Muscle of back (tissue), 11 donors: Measurements from ENCODE around the gene ADPGK. TPM values are rescaled to one million over a fixed set of nuclear protein-coding genes. Genes with fewer than 3 reads are reported as not detected.

Source experiments
- DNase-seq, 3 donors: peaks; one replicate each; pipeline versions ENCODE4 v3.0.0 to v3.0.0-alpha.2; 2013
- polyA plus RNA-seq, 10 donors: library from polyadenylated mRNA; unstranded; fragments of 120-200 nt; gene quantifications; one replicate each; pipeline ENCODE4 v1.2.1, GENCODE V29; 2013; ENCODE audit not compliant: insufficient read length in 10 of 10

ADPGK gene
- polyA plus RNA-seq, 10 donors, result 27.7 to 48.0 (median 35.1) TPM

- no peak for DNase-seq
Observed at GRCh38 chr15:72793766-72794660, 10.5 kb upstream of the ADPGK start.

DNA sequence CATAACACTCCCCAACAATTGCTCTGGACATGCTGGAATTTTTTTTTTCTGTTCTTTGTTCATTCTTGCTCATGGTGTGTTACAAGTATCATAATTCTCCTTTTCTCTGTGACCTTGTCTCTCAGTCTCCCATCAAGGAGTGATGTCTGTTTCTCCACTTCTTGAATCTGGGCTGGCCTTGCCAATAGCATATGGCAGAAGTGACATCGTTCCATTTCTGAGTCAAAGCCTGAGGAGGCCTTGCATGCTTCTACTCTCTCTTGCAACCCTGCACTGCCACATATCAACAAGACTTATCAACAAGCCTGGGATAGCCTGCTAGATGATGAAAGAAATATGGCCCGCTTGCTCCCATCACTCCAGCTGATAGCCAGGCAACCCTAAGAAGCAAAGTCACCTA, 8.9 kb upstream of the ADPGK start:
- no peak for DNase-seq

GRCh38 chr15:72790302-72790910, 6.8 kb upstream of the ADPGK start:
- no peak for DNase-seq

DNA sequence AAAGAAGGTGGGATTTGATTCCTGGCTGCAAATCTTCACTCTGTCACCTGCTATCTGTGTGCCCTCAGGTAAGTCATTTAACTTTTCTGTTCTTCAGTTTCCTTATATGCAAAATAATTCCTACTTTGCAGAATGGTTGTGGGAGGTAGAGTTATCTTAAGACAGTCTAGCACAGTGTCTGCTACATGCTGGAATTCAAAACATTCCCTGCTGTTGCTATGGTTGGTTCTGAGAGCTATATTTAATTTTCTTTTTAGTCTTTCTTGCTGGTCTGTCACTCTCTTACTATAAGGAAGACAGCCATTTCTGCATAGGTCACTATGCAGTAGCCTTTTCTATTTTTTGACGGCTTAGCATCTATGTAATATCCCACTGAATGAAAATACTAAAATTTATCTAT, 4.0 kb upstream of the ADPGK start:
- DNase-seq, result no peak

- DNase-seq, result no peak
Observed at GRCh38 chr15:72786676-72787345, 3.3 kb upstream of the ADPGK start.

- no peak for DNase-seq
Observed at GRCh38 chr15:72786242-72786641, 2.7 kb upstream of the ADPGK start.

DNA sequence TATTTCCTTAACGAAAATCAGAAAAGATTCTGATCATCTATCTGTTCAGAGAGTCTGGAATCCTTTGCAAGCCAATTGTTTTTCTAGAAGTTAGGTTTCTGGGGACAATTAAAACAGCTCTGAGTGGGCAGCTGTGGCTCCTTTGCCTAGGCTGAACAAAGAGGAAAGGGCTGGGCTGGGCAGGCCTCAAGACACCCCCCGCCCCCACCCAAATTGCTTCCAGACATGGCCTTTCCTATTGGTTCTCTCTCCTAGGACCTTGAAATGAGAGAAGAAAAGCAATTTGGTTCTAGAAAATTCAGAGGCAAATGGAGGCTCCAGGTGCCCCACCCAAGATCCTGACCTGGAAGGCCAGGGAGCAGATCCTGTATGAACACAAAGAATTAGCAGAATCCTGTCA, 2.3 kb upstream of the ADPGK start:
- no peak for DNase-seq

DNA sequence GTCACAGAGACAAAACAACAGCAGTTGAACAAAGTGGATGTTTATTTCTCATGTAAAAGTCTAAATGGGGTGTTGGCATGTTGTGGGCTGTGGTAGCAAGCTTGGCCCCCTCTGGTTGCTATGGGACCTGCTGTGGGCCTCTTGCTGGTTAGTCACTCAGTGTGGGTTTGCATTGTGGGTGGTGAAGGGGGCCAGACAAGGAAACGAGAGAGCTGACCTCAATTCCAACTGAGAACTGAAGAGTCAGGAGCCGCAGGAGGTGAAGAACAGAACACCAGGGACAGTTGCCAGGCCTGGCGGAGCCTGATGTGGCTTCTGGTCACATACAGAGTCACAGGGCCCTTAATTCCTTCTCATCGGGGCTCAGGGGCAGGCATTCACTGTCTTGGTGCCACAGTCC, 1.9 kb upstream of the ADPGK start:
- DNase-seq, result peak in 1 of 3 donors; percentile 38

- DNase-seq, result no peak
Observed at GRCh38 chr15:72784456-72784876, 908 bp upstream of the ADPGK start.

DNA sequence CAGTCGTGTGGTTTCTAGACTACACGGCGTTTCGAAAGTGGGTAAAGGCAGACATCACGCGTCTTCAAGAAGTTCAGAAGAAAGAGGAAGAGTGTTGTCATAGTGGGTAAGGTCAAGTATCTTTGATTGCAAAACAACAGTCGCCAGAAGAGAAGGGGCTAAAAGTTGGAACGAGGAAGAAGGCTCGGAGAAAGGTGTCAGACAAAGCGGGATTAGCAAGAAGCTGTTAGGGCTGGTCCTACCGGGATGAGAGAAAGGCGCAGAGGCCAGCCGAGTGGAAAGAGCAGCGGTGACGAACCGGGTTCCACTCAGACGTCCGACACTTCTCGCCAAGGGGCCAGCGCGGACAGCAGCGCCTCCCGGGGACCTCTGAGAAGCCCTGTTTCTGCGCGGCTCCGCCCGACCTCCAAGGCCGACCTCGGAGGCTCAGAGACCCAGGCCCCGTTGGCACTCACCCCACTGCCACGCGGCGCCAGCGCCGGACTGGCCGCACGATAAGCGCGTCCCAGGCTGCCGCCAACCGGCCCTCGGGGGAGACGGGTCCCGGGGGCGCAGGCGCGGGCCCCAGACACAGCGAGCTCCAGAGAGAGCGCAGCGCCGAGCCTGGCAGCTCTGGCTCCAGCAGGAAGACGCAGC, 436 bp downstream of the ADPGK start:
- peak in 1 of 3 donors; percentile 34 for DNase-seq

DNA sequence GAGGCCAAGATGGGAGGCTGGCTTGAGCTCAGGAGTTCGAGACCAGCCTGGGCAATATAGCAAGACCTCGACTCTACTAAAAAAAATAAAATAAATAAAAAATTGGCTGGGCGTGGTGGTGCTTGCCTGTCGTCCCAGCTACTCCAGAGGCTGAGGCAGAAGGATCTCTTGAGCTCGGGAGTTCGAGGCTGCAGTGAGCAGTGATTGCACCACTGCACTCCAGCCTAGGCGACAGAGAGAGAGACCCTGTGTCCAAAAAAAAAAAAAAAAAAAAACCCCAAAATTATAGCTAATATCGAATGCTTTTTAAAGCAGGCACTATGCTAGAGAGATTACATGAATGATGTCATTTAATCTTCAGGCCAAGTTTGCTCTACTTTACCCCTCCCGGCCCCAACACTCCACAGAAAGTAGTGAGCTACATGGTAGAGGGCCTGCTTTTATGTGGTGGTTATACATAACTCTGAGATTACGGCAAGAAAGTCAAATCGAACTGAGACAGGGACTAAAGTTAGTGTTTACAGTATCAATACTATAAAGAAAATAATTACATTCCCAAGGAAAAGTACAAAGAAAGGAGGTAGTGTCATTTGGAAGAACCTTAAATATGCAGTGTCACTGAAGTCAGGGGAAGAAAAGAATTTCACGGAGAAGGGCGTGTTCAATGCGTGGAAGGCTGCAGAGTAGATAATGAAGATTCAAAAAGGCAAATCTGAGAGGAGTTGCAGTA, 1.1 kb downstream of the ADPGK start:
- no peak for DNase-seq

DNA sequence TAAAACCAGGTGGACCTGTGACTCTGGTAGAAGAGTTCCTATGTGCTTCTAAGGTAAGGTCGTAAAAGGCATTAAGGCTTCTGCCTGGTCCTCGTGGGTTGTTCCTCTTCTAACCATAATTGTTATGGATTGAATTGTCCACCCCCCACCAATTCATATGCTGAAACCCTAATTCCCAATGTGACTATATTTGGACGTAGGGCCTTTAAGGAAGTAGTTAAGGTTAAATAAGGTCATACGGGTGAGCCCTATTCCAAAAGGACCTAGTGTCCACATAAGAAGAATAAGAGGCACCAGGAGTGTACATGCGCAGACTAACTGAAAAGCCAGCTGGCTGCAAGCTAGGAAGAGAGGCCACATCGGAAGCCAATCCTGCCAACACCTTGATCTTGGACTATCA, 1.9 kb downstream of the ADPGK start:
- no peak for DNase-seq

DNA sequence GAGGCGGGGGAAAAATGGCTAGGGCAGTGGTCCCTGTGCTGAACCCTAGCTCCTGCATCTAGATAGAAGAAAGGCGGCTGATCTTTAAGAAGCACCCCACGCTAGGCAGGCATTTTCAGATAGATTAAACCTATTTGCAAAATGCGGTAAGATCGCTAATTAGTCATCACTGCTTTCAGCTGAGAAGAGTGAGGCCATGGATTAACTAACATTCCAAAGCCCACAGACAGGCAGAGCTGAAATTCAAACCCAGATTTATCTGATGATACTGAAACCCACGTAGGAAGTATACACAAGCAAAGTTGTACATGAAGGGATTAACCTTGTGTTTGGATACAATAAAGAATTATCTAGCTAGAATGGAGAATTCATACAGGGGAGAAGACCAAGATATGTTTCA, 4.8 kb downstream of the ADPGK start:
- no peak for DNase-seq

GRCh38 chr15:72774696-72775383, 8.7 kb downstream of the ADPGK start:
- no peak for DNase-seq

GRCh38 chr15:72771329-72771725, 12.2 kb downstream of the ADPGK start:
- no peak for DNase-seq

DNA sequence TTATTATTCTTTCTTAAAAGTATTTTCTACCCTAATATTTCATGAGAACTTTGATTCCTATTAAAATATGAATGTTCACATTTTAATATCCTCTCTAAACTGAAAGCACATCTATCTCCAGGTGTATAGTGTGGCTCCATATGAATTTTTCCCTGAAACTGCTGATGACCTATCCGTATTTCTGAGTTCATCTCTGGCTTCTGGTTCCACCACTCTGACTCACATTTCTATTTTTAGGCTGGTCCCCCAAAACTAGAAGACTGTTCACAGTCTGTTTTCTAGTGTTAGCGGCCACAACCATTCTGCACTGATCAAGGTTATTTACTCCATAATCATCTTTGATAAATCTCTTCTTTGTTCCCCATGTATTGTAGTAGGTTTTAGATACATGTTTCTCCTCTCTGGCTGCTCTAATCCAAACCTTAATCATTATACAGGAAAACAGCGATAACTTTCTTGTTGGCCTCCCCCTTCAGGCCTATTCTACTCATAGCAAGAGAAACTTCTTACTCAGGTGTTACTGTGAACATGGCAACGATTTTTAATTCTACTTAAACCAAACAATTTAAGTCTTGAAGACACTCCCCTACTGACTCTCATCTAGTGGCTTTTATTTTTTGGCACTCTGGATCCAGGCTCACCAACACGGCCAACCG, 12.8 kb downstream of the ADPGK start:
- DNase-seq, result no peak

- DNase-seq, result no peak
Observed at GRCh38 chr15:72766780-72767179, 16.8 kb downstream of the ADPGK start.

- no peak for DNase-seq
Observed at GRCh38 chr15:72766025-72766424, 17.5 kb downstream of the ADPGK start.

DNA sequence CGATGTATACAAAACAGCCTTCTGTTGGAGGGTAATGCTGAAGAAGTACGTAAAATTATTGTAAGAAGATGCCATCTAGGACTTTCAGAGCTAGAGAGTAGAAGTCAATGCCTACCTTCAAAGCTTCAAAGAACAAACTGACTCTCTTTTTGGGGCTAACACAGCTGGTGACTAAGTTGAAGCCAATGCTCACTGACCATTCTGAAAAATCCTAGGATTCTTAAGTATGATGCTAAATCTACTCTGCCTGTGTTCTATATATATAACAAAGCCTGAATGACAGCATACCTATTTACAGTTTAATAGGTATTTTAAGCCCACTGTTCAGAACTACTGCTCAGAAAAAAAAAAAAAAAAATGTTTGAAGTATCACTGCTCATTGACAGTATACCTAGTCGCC, 18.9 kb downstream of the ADPGK start:
- no peak for DNase-seq

DNA sequence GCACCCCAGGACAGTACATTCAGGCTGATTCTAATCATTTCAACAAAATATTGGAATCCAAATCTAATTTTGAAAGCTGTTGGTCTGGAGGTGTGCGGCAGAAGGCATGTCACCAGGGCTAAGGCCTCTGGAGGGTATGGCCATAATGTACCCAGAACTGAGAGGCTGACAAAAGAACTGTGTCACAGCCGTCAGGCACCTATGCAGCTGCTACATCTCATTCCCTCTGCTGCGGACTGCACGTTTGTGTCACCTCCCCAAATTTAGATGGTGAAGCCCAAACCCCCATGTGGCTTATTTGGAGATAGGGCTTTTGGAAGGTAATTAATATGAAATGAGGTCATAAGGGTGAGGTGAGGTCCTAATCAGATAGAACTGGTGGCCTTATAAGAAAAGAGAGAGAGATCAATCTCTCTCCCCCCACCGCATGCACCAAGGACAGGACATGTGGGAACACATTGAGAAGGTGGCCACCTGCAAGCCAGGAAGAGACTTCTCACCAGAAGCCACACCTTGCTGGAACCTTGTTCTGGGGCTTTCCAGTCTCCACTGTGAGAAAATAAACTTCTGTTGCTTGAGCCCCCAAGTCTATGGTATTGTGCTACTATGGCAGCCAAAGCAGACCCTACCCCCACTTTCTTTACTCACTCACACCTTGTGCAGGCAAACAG, 22.8 kb downstream of the ADPGK start:
- DNase-seq, result no peak
